Neural cell (in vitro differentiated cells): ENCODE data around the gene NDNF.

Source experiments
- CTCF ChIP-seq: fragments of 450-650 bp; IDR thresholded peaks from 2 replicates; pipeline ENCODE4 v1.5.1; 2014; ENCODE audit warnings: antibody characterized with exemption, mild to moderate bottlenecking, moderate library complexity; ENCODE audit not compliant: poor library complexity, severe bottlenecking
- EP300 ChIP-seq: fragments of 450-650 bp; conservative IDR thresholded peaks from 2 replicates; pipeline ENCODE4 v1.6.1; 2014; ENCODE audit warnings: antibody characterized with exemption, mild to moderate bottlenecking, moderate library complexity; ENCODE audit not compliant: poor library complexity, severe bottlenecking
- EZH2 ChIP-seq: fragments of 200-600, 300-800 bp; shearing (Covaris generic), sonication (generic); IDR thresholded peaks from 2 replicates; pipeline ENCODE4 v1.6.1; 2014; ENCODE audit warnings: antibody characterized with exemption, low read length, borderline replicate concordance, mild to moderate bottlenecking; ENCODE audit not compliant: insufficient read depth, poor library complexity, severe bottlenecking
- MXI1 ChIP-seq: fragments of 450-650 bp; conservative IDR thresholded peaks from 2 replicates; pipeline ENCODE4 v1.6.1; 2014; ENCODE audit warnings: antibody characterized with exemption, mild to moderate bottlenecking; ENCODE audit not compliant: poor library complexity, severe bottlenecking
- POLR2AphosphoS5 ChIP-seq: IDR thresholded peaks from 2 replicates; pipeline ENCODE4 v1.6.1; 2012
- RAD21 ChIP-seq: fragments of 450-650 bp; conservative IDR thresholded peaks from 2 replicates; pipeline ENCODE4 v1.6.1; 2014; ENCODE audit warnings: antibody characterized with exemption, mild to moderate bottlenecking, moderate library complexity
- REST ChIP-seq: IDR thresholded peaks from 2 replicates; pipeline ENCODE4 v1.6.1; 2012; ENCODE audit warnings: borderline replicate concordance
- TAF1 ChIP-seq: IDR thresholded peaks from 2 replicates; pipeline ENCODE4 v1.6.1; 2012; ENCODE audit warnings: low read depth

- no peak for TF ChIP-seq RAD21
- TF ChIP-seq REST = no peak
- no peak for TF ChIP-seq EP300
- no peak for TF ChIP-seq EZH2
- no peak for TF ChIP-seq CTCF
- no peak for TF ChIP-seq POLR2AphosphoS5
- TF ChIP-seq TAF1 = no peak
- no peak for TF ChIP-seq MXI1
Observed at GRCh38 chr4:120994521-120994920, 77.8 kb downstream of the NDNF start.
